CD4-positive, alpha-beta T cell (primary cell): ENCODE data around the gene ACAP3. TPM values are rescaled to one million over a fixed set of nuclear protein-coding genes. Genes with fewer than 3 reads are reported as not detected.

Source experiments
- ATAC-seq: fragments of 200-7000 bp; cut with Tn5 transposase; one replicate; pipeline ENCODE4 v1.10.0; 2022; ENCODE audit warnings: mild to moderate bottlenecking; ENCODE audit not compliant: poor library complexity
- CTCF ChIA-PET: fragments of 350-600 bp; sonication (Branson Sonifier 250); formaldehyde crosslinking; loops from one replicate; lab custom pipeline; 2021; ENCODE audit warnings: antibody characterized with exemption, inconsistent platforms; lab: Charles Lee
- POLR2A ChIA-PET: fragments of 350-600 bp; sonication (Branson Sonifier 250); formaldehyde crosslinking; loops from one replicate; lab custom pipeline; 2021; ENCODE audit warnings: antibody characterized with exemption, inconsistent platforms; lab: Charles Lee
- DNase-seq, 14 experiments: peaks; one replicate each; pipeline ENCODE4 v3.0.0-alpha.2; 2013 to 2020; ENCODE audit warnings: mixed read lengths in 2 of 14
- H3K27ac ChIP-seq, 2 donors: one replicate each; pipeline versions ENCODE4 v1.5.1 to v1.7.0; 2013; ENCODE audit warnings: low read length in 2 of 2, low read depth in 1 of 2, mild to moderate bottlenecking in 1 of 2
- H3K27me3 ChIP-seq, 2 experiments: 1 replicate in 1 of 2; 2 replicates in 1 of 2; pipeline versions ENCODE4 v1.6.1 to v1.7.0; 2013; ENCODE audit warnings: low read length in 2 of 2, control low read depth in 1 of 2, mild to moderate bottlenecking in 1 of 2, moderate library complexity in 1 of 2; ENCODE audit not compliant: insufficient read depth in 2 of 2, control insufficient read depth in 1 of 2
- H3K36me3 ChIP-seq: one replicate; pipeline ENCODE4 v1.6.1; 2013; ENCODE audit warnings: low read length, control low read depth; ENCODE audit not compliant: insufficient read depth
- H3K4me1 ChIP-seq: one replicate; pipeline ENCODE4 v1.6.1; 2013; ENCODE audit warnings: low read length, control low read depth; ENCODE audit not compliant: insufficient read depth
- H3K4me3 ChIP-seq: one replicate; pipeline ENCODE4 v1.5.1; 2013; ENCODE audit warnings: mild to moderate bottlenecking, low read length, moderate library complexity
- H3K9me3 ChIP-seq, 2 experiments: 1 replicate in 1 of 2; 2 replicates in 1 of 2; pipeline versions ENCODE4 v1.6.1 to v1.7.0; 2013; ENCODE audit warnings: low read length in 2 of 2, mild to moderate bottlenecking in 2 of 2, control low read depth in 1 of 2, moderate library complexity in 1 of 2; ENCODE audit not compliant: control insufficient read depth in 1 of 2, insufficient read depth in 1 of 2
- H3K27ac Mint-ChIP-seq: one replicate; pipeline ENCODE4 v1.8.0; 2020; ENCODE audit warnings: mixed read lengths
- H3K27me3 Mint-ChIP-seq: one replicate; pipeline ENCODE4 v1.8.0; 2021; ENCODE audit warnings: mixed read lengths
- H3K36me3 Mint-ChIP-seq: one replicate; pipeline ENCODE4 v1.8.0; 2021; ENCODE audit warnings: low read depth, mixed read lengths
- H3K4me1 Mint-ChIP-seq: one replicate; pipeline ENCODE4 v1.8.0; 2021; ENCODE audit warnings: low read depth, mixed read lengths
- H3K4me3 Mint-ChIP-seq: one replicate; pipeline ENCODE4 v1.8.0; 2020; ENCODE audit warnings: mild to moderate bottlenecking, mixed read lengths
- H3K9me3 Mint-ChIP-seq: one replicate; pipeline ENCODE4 v1.8.0; 2020; ENCODE audit warnings: mixed read lengths
- intact Hi-C, 2 experiments: fragments of 100-400 bp; cut with DNase I in 1 of 2; cut with micrococcal nuclease in 1 of 2; formaldehyde crosslinking; loops; one replicate each; pipeline versions ENCODE4 v1.15.1 to v1.9.0; 2023 to 2025; cut with DNase I, micrococcal nuclease
- total RNA-seq, 174 experiments: library from RNA in 2 of 174; stranded (reverse) in 2 of 174; gene quantifications; one replicate each; pipeline ENCODE4 v1.2.3 and lab custom pipeline; 2021 to 2026
- TF ChIP-seq, protein P1 (sequence below): fragments of 200-600 bp; IDR thresholded peaks from one replicate; pipeline ENCODE4 v1.8.0; 2022; ENCODE audit warnings: antibody characterized with exemption, mild to moderate bottlenecking

The ACAP3 gene
- total RNA-seq, 2 experiments from 2014 or later = 45.3 to 46.4 TPM

DNA sequence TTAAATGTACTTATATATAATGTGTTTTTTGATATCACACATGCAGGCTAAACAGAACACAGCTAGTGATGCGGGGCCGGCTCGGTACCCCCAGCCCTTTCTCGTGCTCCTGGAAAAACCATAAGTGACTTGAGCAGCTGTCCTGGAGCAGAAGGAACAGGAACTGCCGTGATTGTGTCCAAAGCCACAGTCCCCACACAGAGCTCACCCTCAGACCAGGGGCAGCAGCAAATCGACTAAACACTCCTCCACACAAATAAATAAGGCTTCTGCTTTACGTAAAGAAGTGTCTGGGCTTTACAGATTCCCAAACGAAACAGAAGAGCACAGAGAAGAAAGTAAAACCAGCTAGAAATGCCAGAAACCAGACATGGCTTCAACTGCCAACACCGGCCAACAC lies 43.7 kb downstream of the ACAP3 start:
- Histone ChIP-seq H3K27ac (no peak overlapping the region), H3K4me3 (no peak overlapping the region), H3K9me3 (no peaks in the 10 kb centered on the region), H3K27me3 (no peaks in the 10 kb centered on the region), H3K4me1 (peaks cover 22% of the 10 kb centered on the region), H3K36me3 (peaks cover 65% of the 10 kb centered on the region)
- DNase-seq = no peak
- ChIA-PET POLR2A (no interaction called here), CTCF (interaction anchor here (2.1 kb wide), 1 partner anchor 142 kb away, joined by 9 read pairs; no protein-coding TSS in a partner anchor)
- Mint-ChIP-seq H3K4me3 (no peak overlapping the region), H3K27ac (no peak overlapping the region), H3K9me3 (no peaks in the 10 kb centered on the region), H3K27me3 (no peaks in the 10 kb centered on the region), H3K4me1 (peaks cover 13% of the 10 kb centered on the region), H3K36me3 (peaks cover 78% of the 10 kb centered on the region)
- intact Hi-C loops = no loop called here
- no peak for ATAC-seq
- TF ChIP-seq, protein P1, sequence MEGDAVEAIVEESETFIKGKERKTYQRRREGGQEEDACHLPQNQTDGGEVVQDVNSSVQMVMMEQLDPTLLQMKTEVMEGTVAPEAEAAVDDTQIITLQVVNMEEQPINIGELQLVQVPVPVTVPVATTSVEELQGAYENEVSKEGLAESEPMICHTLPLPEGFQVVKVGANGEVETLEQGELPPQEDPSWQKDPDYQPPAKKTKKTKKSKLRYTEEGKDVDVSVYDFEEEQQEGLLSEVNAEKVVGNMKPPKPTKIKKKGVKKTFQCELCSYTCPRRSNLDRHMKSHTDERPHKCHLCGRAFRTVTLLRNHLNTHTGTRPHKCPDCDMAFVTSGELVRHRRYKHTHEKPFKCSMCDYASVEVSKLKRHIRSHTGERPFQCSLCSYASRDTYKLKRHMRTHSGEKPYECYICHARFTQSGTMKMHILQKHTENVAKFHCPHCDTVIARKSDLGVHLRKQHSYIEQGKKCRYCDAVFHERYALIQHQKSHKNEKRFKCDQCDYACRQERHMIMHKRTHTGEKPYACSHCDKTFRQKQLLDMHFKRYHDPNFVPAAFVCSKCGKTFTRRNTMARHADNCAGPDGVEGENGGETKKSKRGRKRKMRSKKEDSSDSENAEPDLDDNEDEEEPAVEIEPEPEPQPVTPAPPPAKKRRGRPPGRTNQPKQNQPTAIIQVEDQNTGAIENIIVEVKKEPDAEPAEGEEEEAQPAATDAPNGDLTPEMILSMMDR = no peak

DNA sequence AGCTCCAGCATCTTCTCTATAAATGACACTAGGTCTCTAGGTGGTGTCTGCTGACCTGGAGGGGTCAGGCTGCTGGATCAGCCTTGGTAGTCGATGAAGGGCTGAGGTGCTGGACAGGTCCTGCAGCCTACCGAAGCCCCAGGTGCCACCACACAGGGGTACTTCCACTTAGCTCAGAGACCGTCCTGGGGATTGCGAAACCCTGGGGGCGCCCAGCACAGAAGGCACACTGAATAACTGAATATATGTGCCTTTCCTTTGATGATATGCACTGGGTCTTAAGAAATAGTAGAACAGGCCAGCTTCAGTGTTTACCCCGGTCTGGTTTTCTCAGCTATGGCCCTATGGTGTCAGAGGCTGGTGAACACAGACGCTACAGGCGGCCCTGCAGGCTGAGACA lies 45.0 kb downstream of the ACAP3 start:
- Mint-ChIP-seq H3K4me1 (peaks cover 13% of the 10 kb centered on the region), H3K4me3 (no peak overlapping the region), H3K27ac (no peak overlapping the region), H3K9me3 (no peaks in the 10 kb centered on the region), H3K36me3 (peaks cover 71% of the 10 kb centered on the region), H3K27me3 (no peaks in the 10 kb centered on the region)
- peaks cover 59% of the 10 kb centered on the region for H3K36me3 ChIP-seq
- ChIA-PET CTCF (no interaction called here), POLR2A (no interaction called here)
- ATAC-seq (no peak), DNase-seq (no peak)
- TF ChIP-seq, protein P1 = no peak
- H3K4me3 ChIP-seq = no peak overlapping the region
- peaks cover 19% of the 10 kb centered on the region for H3K4me1 ChIP-seq
- H3K27ac ChIP-seq = no peak overlapping the region
- intact Hi-C loops = no loop called here
- H3K27me3 ChIP-seq = no peaks in the 10 kb centered on the region
- H3K9me3 ChIP-seq = no peaks in the 10 kb centered on the region

GRCh38 chr1:1262071-1262470 lies 45.7 kb downstream of the ACAP3 start:
- ATAC-seq (no peak), DNase-seq (no peak)
- CTCF ChIA-PET = interaction anchor here (1.6 kb wide), 1 partner anchor 140 kb away, joined by 4 read pairs; no protein-coding TSS in a partner anchor
- Mint-ChIP-seq H3K4me1 (peaks cover 13% of the 10 kb centered on the region), H3K36me3 (peaks cover 68% of the 10 kb centered on the region), H3K9me3 (no peaks in the 10 kb centered on the region), H3K27ac (no peak overlapping the region), H3K4me3 (no peak overlapping the region), H3K27me3 (no peaks in the 10 kb centered on the region)
- H3K27ac ChIP-seq = no peak overlapping the region
- peaks cover 18% of the 10 kb centered on the region for H3K4me1 ChIP-seq
- no peak overlapping the region for H3K4me3 ChIP-seq
- H3K36me3 ChIP-seq = peaks cover 54% of the 10 kb centered on the region
- POLR2A ChIA-PET = no interaction called here
- intact Hi-C loops = no loop called here
- H3K27me3 ChIP-seq = no peaks in the 10 kb centered on the region
- no peaks in the 10 kb centered on the region for H3K9me3 ChIP-seq
- TF ChIP-seq, protein P1 = no peak
